HG03565 (cell line): ENCODE data around the gene RFXANK.
"Not testable (repeated sequence)": the region's sequence is repeated elsewhere in the genome, so short reads cannot be mapped to it uniquely, and the experiment has no call there.

Source experiments
- ATAC-seq: cut with Tn5 transposase; IDR thresholded peaks from one replicate; pipeline ENCODE4 v1.9.1; 2021; ENCODE audit warnings: mild to moderate bottlenecking, moderate library complexity; ENCODE audit not compliant: unreplicated experiment

The RFXANK gene

GRCh38 chr19:19204181-19204580 lies 12.1 kb downstream of the RFXANK start:
- no peak for ATAC-seq

GRCh38 chr19:19205416-19206410 lies 13.7 kb downstream of the RFXANK start:
- no peak for ATAC-seq

- no peak for ATAC-seq
Measured at GRCh38 chr19:19206938-19207337, 14.9 kb downstream of the RFXANK start.

- no peak for ATAC-seq
Measured at GRCh38 chr19:19207637-19208572, 15.8 kb downstream of the RFXANK start.

GRCh38 chr19:19209372-19209771 lies 17.3 kb downstream of the RFXANK start:
- ATAC-seq: no peak

- ATAC-seq: no peak
Measured at GRCh38 chr19:19211499-19212420, 19.7 kb downstream of the RFXANK start, which contains the start of gene NCAN. Gene NCAN, plus strand, starts transcription at chr19:19211958. Its CDS starts 4,996 bp downstream, at chr19:19216954.

GRCh38 chr19:19212916-19213315 lies 20.9 kb downstream of the RFXANK start:
- no peak for ATAC-seq

- no peak for ATAC-seq
Measured at GRCh38 chr19:19213426-19214158, 21.5 kb downstream of the RFXANK start.

- no peak for ATAC-seq
Measured at GRCh38 chr19:19214159-19214490, 22.1 kb downstream of the RFXANK start.

GRCh38 chr19:19214892-19215291 lies 22.8 kb downstream of the RFXANK start:
- ATAC-seq: no peak

- no peak for ATAC-seq
Measured at GRCh38 chr19:19215792-19216191, 23.7 kb downstream of the RFXANK start.

- ATAC-seq: no peak
Measured at GRCh38 chr19:19217099-19217498, 25.0 kb downstream of the RFXANK start.

- no peak for ATAC-seq
Measured at GRCh38 chr19:19218911-19219310, 26.9 kb downstream of the RFXANK start.

- not testable (repeated sequence) for ATAC-seq
Measured at GRCh38 chr19:19221000-19221399, 28.9 kb downstream of the RFXANK start.

- no peak for ATAC-seq
Measured at GRCh38 chr19:19223060-19223459, 31.0 kb downstream of the RFXANK start.

- ATAC-seq: no peak
Measured at GRCh38 chr19:19223636-19224035, 31.6 kb downstream of the RFXANK start.

- ATAC-seq: no peak
Measured at GRCh38 chr19:19224150-19224851, 32.2 kb downstream of the RFXANK start.

GRCh38 chr19:19224852-19225494 lies 32.9 kb downstream of the RFXANK start:
- ATAC-seq: no peak

GRCh38 chr19:19226204-19226603 lies 34.1 kb downstream of the RFXANK start:
- ATAC-seq: no peak
